BLaER1 (cell line): ENCODE data around the gene THSD7A.

Source experiments
- H3K27ac ChIP-seq: shearing (Covaris generic); formaldehyde crosslinking; 2 replicates; pipeline ENCODE4 v1.8.1; 2022
- H3K27me3 ChIP-seq: shearing (Covaris generic); formaldehyde crosslinking; 2 replicates; pipeline ENCODE4 v1.8.1; 2022
- H3K36me3 ChIP-seq: shearing (Covaris generic); formaldehyde crosslinking; 2 replicates; pipeline ENCODE4 v1.8.1; 2022
- H3K4me1 ChIP-seq: shearing (Covaris generic); formaldehyde crosslinking; 2 replicates; pipeline ENCODE4 v1.8.1; 2022
- H3K4me2 ChIP-seq: shearing (Covaris generic); formaldehyde crosslinking; 2 replicates; pipeline ENCODE4 v1.8.1; 2022
- H3K4me3 ChIP-seq: shearing (Covaris generic); formaldehyde crosslinking; 2 replicates; pipeline ENCODE4 v1.8.1; 2022
- H3K9ac ChIP-seq: shearing (Covaris generic); formaldehyde crosslinking; 2 replicates; pipeline ENCODE4 v1.8.1; 2022
- H3K9me3 ChIP-seq: shearing (Covaris generic); formaldehyde crosslinking; 2 replicates; pipeline ENCODE4 v1.8.1; 2022
- H4K20me1 ChIP-seq: shearing (Covaris generic); formaldehyde crosslinking; 2 replicates; pipeline ENCODE4 v1.8.1; 2022
- Cebpa-rat ChIP-seq: shearing (Covaris generic); IDR thresholded peaks from 2 replicates; pipeline ENCODE4 v1.8.1; 2022

THSD7A gene

DNA sequence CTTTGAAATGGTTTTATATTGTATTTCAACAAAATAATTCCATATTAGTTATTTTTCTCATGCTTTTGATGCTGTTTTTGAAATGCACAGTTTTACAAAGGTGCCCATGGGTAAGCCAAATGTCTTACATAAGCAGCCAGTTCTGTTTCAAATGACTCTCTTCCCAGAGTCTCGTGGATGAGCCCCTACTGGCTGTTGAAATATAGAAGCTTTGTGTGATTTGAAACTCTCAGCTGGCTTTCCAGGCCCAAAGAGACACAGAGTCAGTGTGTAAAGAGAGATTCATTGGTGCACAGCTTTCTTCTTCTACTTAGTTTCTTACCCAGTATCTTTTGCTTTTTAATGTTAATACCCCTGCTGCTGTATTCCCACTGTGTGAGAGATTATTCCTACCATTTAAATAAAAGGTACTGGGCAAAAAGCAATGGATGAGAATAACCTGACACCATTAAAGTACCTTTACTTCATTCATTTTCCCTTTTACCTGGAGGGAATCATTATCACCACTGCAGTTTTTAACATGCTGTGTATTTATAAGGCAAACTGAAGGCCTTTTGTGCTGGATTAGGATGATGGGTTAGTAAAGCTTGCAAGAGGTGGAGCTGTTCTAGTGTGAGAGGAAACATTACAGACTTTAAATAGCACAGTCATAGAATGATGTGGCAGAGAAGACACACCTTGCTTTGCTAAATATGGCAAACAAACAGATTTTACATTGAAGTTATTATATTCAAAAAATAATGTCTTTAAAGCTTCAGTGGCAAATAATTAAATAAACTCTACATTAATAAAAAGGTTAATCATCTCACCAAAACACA lies 415.1 kb downstream of the THSD7A start:
- no peak overlapping the region for H3K4me2 ChIP-seq
- no peaks in the 10 kb centered on the region for H3K4me1 ChIP-seq
- no peak overlapping the region for H3K4me3 ChIP-seq
- H3K9ac ChIP-seq, result no peak overlapping the region
- peaks cover 30% of the 10 kb centered on the region for H3K9me3 ChIP-seq
- H3K36me3 ChIP-seq, result peaks cover 8% of the 10 kb centered on the region; the same call in 1 of the 2 replicates
- no peaks in the 10 kb centered on the region for H4K20me1 ChIP-seq
- TF ChIP-seq Cebpa-rat, result no peak
- H3K27ac ChIP-seq, result no peak overlapping the region
- no peaks in the 10 kb centered on the region for H3K27me3 ChIP-seq

DNA sequence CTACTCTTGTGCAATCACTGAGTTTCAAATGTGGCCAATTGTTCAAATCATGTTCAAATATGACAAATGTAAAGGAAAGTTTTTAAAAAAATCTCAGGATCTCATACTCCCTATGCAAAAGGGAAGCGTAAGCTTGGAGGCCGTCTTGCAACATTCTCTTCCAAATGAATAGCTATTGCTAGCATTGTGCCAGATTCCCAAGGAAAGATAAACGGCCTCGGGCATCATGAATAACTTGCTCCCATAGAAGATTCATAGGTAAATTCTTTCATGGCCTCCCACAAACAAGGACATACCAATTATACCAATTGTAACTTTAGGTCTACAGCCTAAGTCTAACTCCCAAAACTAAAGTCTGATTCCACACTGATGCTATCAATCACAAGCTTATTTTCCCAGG lies 416.9 kb downstream of the THSD7A start:
- no peak overlapping the region for H3K27ac ChIP-seq
- peaks cover 1% of the 10 kb centered on the region; the same call in 1 of the 2 replicates for H3K36me3 ChIP-seq
- no peak overlapping the region for H3K9ac ChIP-seq
- H3K4me2 ChIP-seq, result no peak overlapping the region
- no peaks in the 10 kb centered on the region for H3K27me3 ChIP-seq
- no peak for TF ChIP-seq Cebpa-rat
- H3K4me3 ChIP-seq, result no peak overlapping the region
- peaks cover 18% of the 10 kb centered on the region for H3K9me3 ChIP-seq
- H4K20me1 ChIP-seq, result no peaks in the 10 kb centered on the region
- H3K4me1 ChIP-seq, result no peaks in the 10 kb centered on the region

DNA sequence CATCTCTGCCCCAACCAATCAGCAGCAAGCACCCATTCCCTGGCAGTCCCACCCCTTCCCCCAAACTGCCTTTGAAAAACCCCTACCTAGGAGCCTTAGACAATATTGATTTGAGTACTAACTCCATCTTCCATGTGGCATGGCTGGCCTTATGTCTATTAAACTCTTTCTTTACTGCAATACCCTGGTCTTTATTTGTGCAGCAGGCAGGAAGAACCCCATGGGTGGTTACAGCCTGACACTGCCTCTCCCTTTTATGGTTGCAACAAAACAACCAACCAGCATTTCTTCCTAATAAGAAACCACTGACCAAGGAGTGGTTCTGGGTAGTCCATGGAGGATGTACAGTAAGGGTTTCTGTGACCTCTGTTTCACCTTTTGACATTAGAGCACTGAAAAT lies 418.1 kb downstream of the THSD7A start:
- Histone ChIP-seq H4K20me1 (no peaks in the 10 kb centered on the region), H3K4me1 (no peaks in the 10 kb centered on the region), H3K9ac (no peak overlapping the region), H3K4me2 (no peak overlapping the region), H3K36me3 (no peaks in the 10 kb centered on the region), H3K27ac (no peak overlapping the region), H3K9me3 (peaks cover 10% of the 10 kb centered on the region; the same call in 1 of the 2 replicates), H3K4me3 (no peak overlapping the region), H3K27me3 (no peaks in the 10 kb centered on the region)
- TF ChIP-seq Cebpa-rat, result no peak

DNA sequence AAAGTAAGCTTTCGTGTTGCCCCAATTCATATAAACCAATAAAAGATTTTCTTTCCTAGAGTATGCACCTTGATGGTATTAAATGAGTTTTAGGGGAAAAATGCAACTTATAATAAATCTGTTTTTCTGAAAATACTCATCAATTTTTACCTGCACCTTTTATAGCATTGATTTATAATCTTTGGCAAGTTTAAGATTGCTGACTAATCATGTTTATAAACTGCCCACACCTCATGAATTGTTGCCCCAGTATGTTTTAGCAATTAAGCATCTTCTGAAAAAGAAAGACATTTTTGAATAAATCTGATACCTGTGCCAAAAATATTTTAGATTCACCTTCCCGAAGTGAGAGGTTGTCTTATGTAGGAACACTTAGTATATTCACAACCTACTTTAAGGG lies 420.0 kb downstream of the THSD7A start:
- H3K36me3 ChIP-seq, result no peaks in the 10 kb centered on the region
- TF ChIP-seq Cebpa-rat, result no peak
- H3K27me3 ChIP-seq, result no peaks in the 10 kb centered on the region
- peaks cover 10% of the 10 kb centered on the region; the same call in 1 of the 2 replicates for H3K9me3 ChIP-seq
- no peak overlapping the region for H3K4me2 ChIP-seq
- H3K4me3 ChIP-seq, result no peak overlapping the region
- H4K20me1 ChIP-seq, result no peaks in the 10 kb centered on the region
- no peak overlapping the region for H3K9ac ChIP-seq
- H3K4me1 ChIP-seq, result no peaks in the 10 kb centered on the region
- no peak overlapping the region for H3K27ac ChIP-seq

DNA sequence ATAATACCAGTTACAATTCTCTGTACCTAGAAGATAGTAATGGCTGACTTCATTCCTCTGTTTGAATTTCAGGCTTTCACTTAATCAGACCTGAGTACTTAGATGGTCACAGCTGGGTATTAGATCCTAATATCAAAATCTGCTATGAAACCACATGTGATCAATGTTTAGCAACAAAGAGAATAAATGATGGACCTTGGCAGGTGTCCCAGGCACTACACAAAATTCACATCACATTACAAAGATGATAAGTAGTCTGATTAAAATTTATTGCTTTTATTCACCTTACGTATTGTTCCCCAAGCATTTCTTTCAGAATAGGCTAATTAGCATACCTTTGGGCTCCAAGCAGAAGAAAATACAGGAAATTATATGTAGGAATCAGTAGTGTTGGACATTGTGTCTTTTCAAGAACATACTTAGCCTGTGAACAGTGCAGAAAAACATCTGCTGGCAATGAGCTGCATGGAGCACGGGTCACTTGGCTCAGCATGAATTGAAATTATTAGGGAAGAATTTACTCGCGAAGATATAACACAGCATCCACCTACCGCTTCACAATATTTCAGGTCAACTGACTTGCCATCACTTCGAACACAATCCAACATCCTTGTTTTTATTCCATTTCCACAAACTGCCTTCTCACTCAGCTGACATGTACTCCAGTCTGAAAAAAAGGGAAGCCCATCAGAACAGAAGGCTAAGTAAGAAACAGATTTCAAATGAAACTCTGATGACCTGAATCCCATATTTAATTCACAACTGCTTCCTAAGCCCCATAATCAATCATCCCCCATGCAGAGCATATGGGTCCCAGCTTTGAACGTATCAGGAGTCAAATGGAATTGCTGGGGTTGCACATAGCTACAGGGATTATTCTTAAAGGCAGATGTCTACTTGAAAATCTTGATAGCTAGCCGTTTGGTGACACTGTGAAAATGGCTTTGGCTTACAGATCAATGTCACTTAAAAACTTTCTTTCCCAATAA lies 421.0 kb downstream of the THSD7A start:
- H4K20me1 ChIP-seq, result no peaks in the 10 kb centered on the region
- no peak overlapping the region for H3K9ac ChIP-seq
- H3K27me3 ChIP-seq, result no peaks in the 10 kb centered on the region
- no peak overlapping the region for H3K4me3 ChIP-seq
- H3K27ac ChIP-seq, result no peak overlapping the region
- no peak for TF ChIP-seq Cebpa-rat
- no peaks in the 10 kb centered on the region for H3K4me1 ChIP-seq
- H3K9me3 ChIP-seq, result peaks cover 10% of the 10 kb centered on the region; the same call in 1 of the 2 replicates
- no peak overlapping the region for H3K4me2 ChIP-seq
- H3K36me3 ChIP-seq, result no peaks in the 10 kb centered on the region

DNA sequence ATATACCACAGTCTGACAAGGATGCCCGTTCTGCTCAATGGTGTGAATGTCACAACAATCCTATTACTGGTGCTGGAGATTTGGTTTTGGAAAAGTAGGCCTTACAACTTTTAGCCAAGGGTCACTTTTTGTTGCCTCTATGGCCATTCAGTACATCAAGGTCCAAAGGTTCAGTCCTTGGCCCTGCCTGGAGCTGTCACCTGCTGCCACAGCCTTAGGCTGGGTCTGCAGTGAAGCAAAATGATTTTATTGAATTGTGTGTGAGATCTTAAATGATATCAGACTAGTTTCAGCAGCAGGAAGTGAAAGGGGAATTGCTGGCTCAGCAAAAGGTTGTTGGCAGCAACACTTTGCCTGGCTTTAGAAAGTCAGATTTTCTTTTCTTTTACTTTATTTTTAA lies 427.6 kb downstream of the THSD7A start:
- no peak overlapping the region for H3K4me3 ChIP-seq
- H3K4me1 ChIP-seq, result no peaks in the 10 kb centered on the region
- no peaks in the 10 kb centered on the region for H3K27me3 ChIP-seq
- H4K20me1 ChIP-seq, result no peaks in the 10 kb centered on the region
- no peak for TF ChIP-seq Cebpa-rat
- H3K9me3 ChIP-seq, result no peaks in the 10 kb centered on the region
- H3K36me3 ChIP-seq, result no peaks in the 10 kb centered on the region
- H3K9ac ChIP-seq, result no peak overlapping the region
- H3K27ac ChIP-seq, result no peak overlapping the region
- H3K4me2 ChIP-seq, result no peak overlapping the region

DNA sequence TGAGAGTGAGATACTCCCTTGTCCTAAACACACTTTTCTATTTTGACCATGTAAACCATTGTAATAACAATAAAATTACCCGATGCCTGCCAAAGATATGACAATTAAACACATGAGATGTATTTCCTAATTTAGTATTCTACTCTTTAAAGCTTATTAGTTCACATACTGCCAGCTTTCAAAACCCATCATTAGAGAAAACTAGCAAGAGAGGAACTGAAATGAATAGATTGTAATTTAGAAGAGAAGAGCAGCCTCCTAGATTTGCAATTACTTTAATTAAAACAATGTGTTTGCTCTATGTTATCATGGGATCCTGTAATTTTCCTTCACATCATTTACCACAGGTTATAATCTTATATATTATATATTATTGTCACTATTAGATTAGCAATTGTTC lies 428.2 kb downstream of the THSD7A start:
- Histone ChIP-seq H4K20me1 (no peaks in the 10 kb centered on the region), H3K4me3 (no peak overlapping the region), H3K9ac (no peak overlapping the region), H3K9me3 (no peaks in the 10 kb centered on the region), H3K27me3 (no peaks in the 10 kb centered on the region), H3K36me3 (no peaks in the 10 kb centered on the region), H3K4me2 (no peak overlapping the region), H3K4me1 (no peaks in the 10 kb centered on the region), H3K27ac (no peak overlapping the region)
- TF ChIP-seq Cebpa-rat, result no peak

DNA sequence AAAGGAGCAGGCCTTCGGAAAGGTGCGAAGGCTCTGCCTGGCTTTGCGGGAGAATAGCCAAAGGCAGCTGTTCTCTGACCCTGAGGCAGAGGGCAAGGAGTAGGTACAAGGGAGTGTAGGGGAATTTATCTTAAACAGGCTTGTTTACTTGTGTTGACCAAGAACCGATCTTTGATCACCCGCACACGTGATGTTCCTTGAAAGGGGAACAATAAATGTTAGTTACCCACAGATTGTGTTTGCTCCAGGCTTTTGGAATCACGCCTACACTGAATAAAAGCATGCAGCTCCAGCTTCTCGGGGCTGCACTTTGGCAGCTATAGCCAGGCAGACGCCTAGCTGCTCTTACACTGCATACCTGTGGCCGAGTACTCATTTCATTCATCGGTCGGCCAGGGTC lies 437.6 kb downstream of the THSD7A start:
- peaks cover 6% of the 10 kb centered on the region; the same call in 1 of the 2 replicates for H3K9me3 ChIP-seq
- TF ChIP-seq Cebpa-rat, result no peak

DNA sequence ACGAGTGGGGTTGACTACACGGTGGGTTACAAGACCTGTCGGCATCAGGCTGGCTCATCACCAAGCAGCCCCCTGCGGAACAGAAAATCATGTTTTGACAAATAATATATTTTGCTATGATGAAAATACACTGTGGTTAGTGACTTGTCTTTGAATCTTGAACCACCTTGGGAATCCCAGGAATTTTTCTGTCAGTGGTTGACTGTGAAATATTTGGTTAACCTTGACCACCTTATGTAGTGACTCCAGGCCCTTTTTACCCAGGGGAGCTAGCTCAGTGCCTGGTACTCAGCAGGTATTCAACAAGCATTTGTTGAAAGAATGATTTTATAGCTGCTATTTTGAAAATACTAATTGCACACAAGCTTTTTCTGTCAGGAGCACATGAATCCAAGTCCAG lies 452.4 kb downstream of the THSD7A start:
- TF ChIP-seq Cebpa-rat, result no peak
- Histone ChIP-seq H3K9me3 (no peaks in the 10 kb centered on the region), H3K9ac (no peak overlapping the region), H3K4me3 (no peak overlapping the region), H3K4me2 (no peak overlapping the region), H3K27ac (no peak overlapping the region), H3K36me3 (no peaks in the 10 kb centered on the region), H3K4me1 (no peaks in the 10 kb centered on the region), H3K27me3 (no peaks in the 10 kb centered on the region), H4K20me1 (no peaks in the 10 kb centered on the region)

More for the DNA sequence above, 437.6 kb downstream of the THSD7A start:
- H3K36me3 ChIP-seq, result no peaks in the 10 kb centered on the region
- H3K4me1 ChIP-seq, result no peaks in the 10 kb centered on the region
- no peak overlapping the region for H3K27ac ChIP-seq
- no peaks in the 10 kb centered on the region for H3K27me3 ChIP-seq
- H3K4me2 ChIP-seq, result no peak overlapping the region
- no peak overlapping the region for H3K4me3 ChIP-seq
- H4K20me1 ChIP-seq, result no peaks in the 10 kb centered on the region
- H3K9ac ChIP-seq, result no peak overlapping the region

DNA sequence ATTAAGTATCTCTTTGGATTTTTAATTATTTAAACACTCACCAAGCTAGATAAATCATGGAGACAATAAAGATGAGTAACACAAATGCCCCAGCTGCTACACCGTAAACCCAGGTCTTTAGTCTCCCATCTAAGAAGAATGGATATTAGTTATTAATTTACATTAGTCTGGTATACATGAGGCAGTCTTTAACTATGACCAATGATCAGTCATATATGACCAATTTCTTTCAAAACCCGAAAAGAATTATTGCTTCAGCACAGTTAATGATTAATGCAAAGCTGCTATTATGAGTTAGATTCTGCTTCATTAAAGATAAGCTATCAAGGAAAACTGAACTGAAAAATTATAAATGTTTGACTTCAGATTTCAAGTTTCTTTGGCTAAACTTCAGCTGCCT lies 455.5 kb downstream of the THSD7A start:
- TF ChIP-seq Cebpa-rat, result no peak
- Histone ChIP-seq H3K4me2 (no peak overlapping the region), H3K4me1 (no peaks in the 10 kb centered on the region)

More for the DNA sequence above, 455.5 kb downstream of the THSD7A start:
- H3K27me3 ChIP-seq, result no peaks in the 10 kb centered on the region
- H3K4me3 ChIP-seq, result no peak overlapping the region
- no peaks in the 10 kb centered on the region for H3K9me3 ChIP-seq
- H3K36me3 ChIP-seq, result no peaks in the 10 kb centered on the region
- no peak overlapping the region for H3K9ac ChIP-seq
- H3K27ac ChIP-seq, result no peak overlapping the region
- no peaks in the 10 kb centered on the region for H4K20me1 ChIP-seq
